HepG2 (cell line): ENCODE results near the gene EPB41. TPM values are rescaled to one million over a fixed set of nuclear protein-coding genes. Genes with fewer than 3 reads are reported as not detected.

ENCODE experiments used
- ATAC-seq: fragments of 200-7000 bp; cut with Tn5 transposase; 3 replicates; pipeline ENCODE4 v1.9.1; 2020; ENCODE audit warnings: mild to moderate bottlenecking, moderate library complexity
- BruUV-seq: library from RNA; stranded (reverse); fragments of 400-500 nt; replicated peaks from 2 replicates; lab custom pipeline; 2021; lab: Mats Ljungman, UMichigan
- CTCF ChIA-PET: fragments of 300-600 bp; formaldehyde crosslinking; extraction: SDS; loops from one replicate; lab custom pipeline; 2021; ENCODE audit warnings: low total read pairs, inconsistent platforms, low intra/inter-chr PET ratio; lab: Yijun Ruan, JAX
- POLR2A ChIA-PET: fragments of 350-600 bp; sonication (Branson Sonifier 250); formaldehyde crosslinking; loops from one replicate; lab custom pipeline; 2020; ENCODE audit warnings: antibody characterized with exemption, inconsistent platforms; lab: Yijun Ruan, JAX
- DNase-seq: peaks from one replicate; pipeline ENCODE4 v3.0.0-alpha.2; 2015; ENCODE audit warnings: low spot score
- FAIRE-seq: peaks from 3 replicates; lab custom pipeline; 2011; peaks lifted over from hg19 to GRCh38; lab: Jason Lieb, UNC
- H2AFZ ChIP-seq: one replicate; pipeline ENCODE4 v1.6.1; 2011; ENCODE audit warnings: low read length, inconsistent platforms
- H3K27ac ChIP-seq: fragments of 300-600 bp; 3 replicates; pipeline ENCODE4 v1.8.0; 2011; ENCODE audit warnings: mixed run types, mild to moderate bottlenecking, mixed read lengths, low read length, inconsistent platforms; ENCODE audit not compliant: insufficient read depth; ENCODE audit errors: extremely low read length
- H3K27me3 ChIP-seq, 2 experiments: fragments of 200-600 bp in 1 of 2; 2 replicates in 1 of 2; 3 replicates in 1 of 2; pipeline versions ENCODE4 v1.6.0 to v1.8.0; 2011; ENCODE audit warnings: low read length in 2 of 2, mild to moderate bottlenecking in 2 of 2, moderate library complexity in 2 of 2, inconsistent platforms in 1 of 2; ENCODE audit not compliant: insufficient read depth in 2 of 2, control insufficient read depth in 1 of 2
- H3K36me3 ChIP-seq, 2 experiments: fragments of 200-600 bp in 1 of 2; replicated peaks in 1 of 2; 2 replicates in 1 of 2; 3 replicates in 1 of 2; pipeline versions ENCODE4 v1.5.1 to v1.8.0; 2011; ENCODE audit warnings: low read length in 2 of 2, inconsistent platforms in 1 of 2; ENCODE audit not compliant: insufficient read depth in 2 of 2, control insufficient read depth in 1 of 2
- H3K4me1 ChIP-seq: 2 replicates; pipeline ENCODE4 v1.5.1; 2012; ENCODE audit warnings: low read length, inconsistent platforms; ENCODE audit not compliant: insufficient read depth
- H3K4me2 ChIP-seq: 2 replicates; pipeline ENCODE4 v1.6.0; 2011; ENCODE audit warnings: low read depth, low read length, inconsistent platforms
- H3K4me3 ChIP-seq, 3 experiments: fragments of 200-600 bp in 1 of 3; sonication (generic), shearing (Covaris generic) in 1 of 3; replicated peaks in 1 of 3; 2 replicates each; pipeline ENCODE4 v1.5.1; 2011 to 2016; ENCODE audit warnings: low read length in 3 of 3, inconsistent platforms in 2 of 3, low read depth in 2 of 3, mild to moderate bottlenecking in 2 of 3, control low read depth in 1 of 3, mixed read lengths in 1 of 3; ENCODE audit not compliant: insufficient read depth in 1 of 3
- H3K79me2 ChIP-seq: one replicate; pipeline ENCODE4 v1.6.1; 2011; ENCODE audit warnings: low read length, inconsistent platforms; ENCODE audit not compliant: insufficient read depth
- H3K9ac ChIP-seq: 2 replicates; pipeline ENCODE4 v1.6.0; 2011; ENCODE audit warnings: mild to moderate bottlenecking, low read depth, low read length, inconsistent platforms; ENCODE audit not compliant: insufficient read depth
- H3K9me3 ChIP-seq: 2 replicates; pipeline ENCODE4 v1.5.1; 2012; ENCODE audit warnings: mild to moderate bottlenecking, low read length
- H4K20me1 ChIP-seq: 2 replicates; pipeline ENCODE4 v1.6.0; 2011; ENCODE audit warnings: inconsistent platforms, mild to moderate bottlenecking, low read length, moderate library complexity; ENCODE audit not compliant: insufficient read depth
- CEBPB ChIP-seq: IDR thresholded peaks from 2 replicates; pipeline ENCODE4 v1.6.1; 2011; ENCODE audit warnings: low read depth, low read length, improper control_type of control experiment, borderline replicate concordance
- ESRRA ChIP-seq: sonication (generic); formaldehyde crosslinking; IDR thresholded peaks from 2 replicates; pipeline ENCODE4 v1.5.1; 2020; ENCODE audit warnings: mild to moderate bottlenecking, low read depth, missing genetic modification reagents
- GLI4 ChIP-seq: sonication (generic); formaldehyde crosslinking; IDR thresholded peaks from 2 replicates; pipeline ENCODE4 v1.5.1; 2020; ENCODE audit warnings: missing genetic modification reagents, mild to moderate bottlenecking, moderate library complexity, borderline replicate concordance
- HMGA1 ChIP-seq: sonication (generic); formaldehyde crosslinking; conservative IDR thresholded peaks from 2 replicates; pipeline ENCODE4 v1.4.0; 2020; ENCODE audit warnings: missing genetic modification reagents
- MAFF ChIP-seq: IDR thresholded peaks from 2 replicates; pipeline ENCODE4 v1.6.1; 2011; ENCODE audit warnings: low read depth, low read length, improper control_type of control experiment
- REPIN1 ChIP-seq: sonication (generic); formaldehyde crosslinking; IDR thresholded peaks from 2 replicates; pipeline ENCODE4 v1.8.0; 2022; ENCODE audit warnings: missing genetic modification reagents, low read depth, mild to moderate bottlenecking, borderline replicate concordance
- SNAPC5 ChIP-seq: sonication (generic); formaldehyde crosslinking; IDR thresholded peaks from 2 replicates; pipeline ENCODE4 v1.8.1; 2023; ENCODE audit warnings: mild to moderate bottlenecking, missing genetic modification reagents, borderline replicate concordance
- TBP ChIP-seq: sonication (generic); formaldehyde crosslinking; IDR thresholded peaks from 2 replicates; pipeline ENCODE4 v1.5.0; 2020; ENCODE audit warnings: missing genetic modification reagents
- TCF7 ChIP-seq: sonication (generic); IDR thresholded peaks from 2 replicates; pipeline ENCODE4 v1.6.1; 2016; ENCODE audit warnings: antibody characterized with exemption, low read depth
- ZNF235 ChIP-seq: sonication (generic); formaldehyde crosslinking; IDR thresholded peaks from 2 replicates; pipeline ENCODE4 v1.8.1; 2023; ENCODE audit warnings: mild to moderate bottlenecking, missing genetic modification reagents, borderline replicate concordance
- ZNF337 ChIP-seq: sonication (generic); formaldehyde crosslinking; IDR thresholded peaks from 2 replicates; pipeline ENCODE4 v1.5.1; 2020; ENCODE audit warnings: missing genetic modification reagents, low read depth, mild to moderate bottlenecking, borderline replicate concordance
- ZNF383 ChIP-seq: sonication (generic); formaldehyde crosslinking; IDR thresholded peaks from 2 replicates; pipeline ENCODE4 v1.4.0; 2020; ENCODE audit warnings: missing genetic modification reagents, mild to moderate bottlenecking, borderline replicate concordance
- ZNF552 ChIP-seq: sonication (generic); formaldehyde crosslinking; IDR thresholded peaks from 2 replicates; pipeline ENCODE4 v1.9.0; 2022; ENCODE audit warnings: missing genetic modification reagents, mild to moderate bottlenecking, borderline replicate concordance
- ZNF687 ChIP-seq: sonication (generic); formaldehyde crosslinking; IDR thresholded peaks from 2 replicates; pipeline ENCODE4 v1.5.1; 2020; ENCODE audit warnings: mild to moderate bottlenecking, missing genetic modification reagents, moderate library complexity
- in situ Hi-C: cut with HindIII; loops from 2 replicates; pipeline ENCODE4 v1.10.0; 2017; ENCODE audit warnings: low pct_unique_long_range_greater_than_20kb; ENCODE audit not compliant: extremely low pct_ligation_motif_present
- intact Hi-C: fragments of 100-400 bp; cut with micrococcal nuclease; formaldehyde crosslinking; loops from one replicate; pipeline ENCODE4 v1.10.0; 2022; ENCODE audit not compliant: unreplicated experiment
- polyA plus RNA-seq, 8 experiments: library from polyadenylated mRNA; depleted of rRNA in 3 of 8; stranded (reverse) in 7 of 8; unstranded in 1 of 8; fragments of >200 nt; fragmentation: Illumina TruSeq in 4 of 8; extraction: Trizol in 4 of 8; gene quantifications; 2 replicates each; pipeline versions ENCODE4 v1.2.1 to v1.2.3, GENCODE V29; 2011 to 2016; ENCODE audit warnings: low read depth in 4 of 8, missing spikeins in 1 of 8, mixed read lengths in 1 of 8; ENCODE audit not compliant: insufficient read depth in 1 of 8
- total RNA-seq, 5 experiments: library from RNA; depleted of rRNA; stranded (reverse); fragments of >200 nt; fragmentation: Illumina TruSeq; extraction: Trizol; gene quantifications; 2 replicates each; pipeline ENCODE4 v1.2.3, GENCODE V29; 2016; ENCODE audit warnings: low read depth in 1 of 5
- TF ChIP-seq, protein P1 (sequence below): sonication (generic); formaldehyde crosslinking; IDR thresholded peaks from 2 replicates; pipeline ENCODE4 v1.4.0; 2020; ENCODE audit warnings: mild to moderate bottlenecking, missing genetic modification reagents, borderline replicate concordance
- TF ChIP-seq, protein P2 (sequence below): IDR thresholded peaks from 2 replicates; pipeline ENCODE4 v1.6.1; 2012; ENCODE audit warnings: low read depth, low read length, improper control_type of control experiment

Gene EPB41
- total and polyA plus RNA-seq, 2 of the 13 experiments (the other 11 are each of a cell fraction or from before 2014, with no cell fraction given): 34.5 to 46.7 TPM

- TF ChIP-seq TBP (CRISPR knock-in tag) (no peak), HMGA1 (CRISPR knock-in tag) (no peak), ESRRA (CRISPR knock-in tag) (no peak), MAFF (no peak), REPIN1 (no peak), SNAPC5 (no peak), ZNF552 (no peak), ZNF687 (CRISPR knock-in tag) (no peak), TCF7 (no peak), CEBPB (no peak), GLI4 (CRISPR knock-in tag) (no peak), ZNF383 (CRISPR knock-in tag) (no peak), ZNF235 (CRISPR knock-in tag) (no peak), ZNF337 (no peak)
- TF ChIP-seq, protein P1, sequence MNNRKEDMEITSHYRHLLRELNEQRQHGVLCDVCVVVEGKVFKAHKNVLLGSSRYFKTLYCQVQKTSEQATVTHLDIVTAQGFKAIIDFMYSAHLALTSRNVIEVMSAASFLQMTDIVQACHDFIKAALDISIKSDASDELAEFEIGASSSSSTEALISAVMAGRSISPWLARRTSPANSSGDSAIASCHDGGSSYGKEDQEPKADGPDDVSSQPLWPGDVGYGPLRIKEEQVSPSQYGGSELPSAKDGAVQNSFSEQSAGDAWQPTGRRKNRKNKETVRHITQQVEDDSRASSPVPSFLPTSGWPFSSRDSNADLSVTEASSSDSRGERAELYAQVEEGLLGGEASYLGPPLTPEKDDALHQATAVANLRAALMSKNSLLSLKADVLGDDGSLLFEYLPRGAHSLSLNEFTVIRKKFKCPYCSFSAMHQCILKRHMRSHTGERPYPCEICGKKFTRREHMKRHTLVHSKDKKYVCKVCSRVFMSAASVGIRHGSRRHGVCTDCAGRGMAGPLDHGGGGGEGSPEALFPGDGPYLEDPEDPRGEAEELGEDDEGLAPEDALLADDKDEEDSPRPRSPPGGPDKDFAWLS: no peak
- TF ChIP-seq, protein P2, sequence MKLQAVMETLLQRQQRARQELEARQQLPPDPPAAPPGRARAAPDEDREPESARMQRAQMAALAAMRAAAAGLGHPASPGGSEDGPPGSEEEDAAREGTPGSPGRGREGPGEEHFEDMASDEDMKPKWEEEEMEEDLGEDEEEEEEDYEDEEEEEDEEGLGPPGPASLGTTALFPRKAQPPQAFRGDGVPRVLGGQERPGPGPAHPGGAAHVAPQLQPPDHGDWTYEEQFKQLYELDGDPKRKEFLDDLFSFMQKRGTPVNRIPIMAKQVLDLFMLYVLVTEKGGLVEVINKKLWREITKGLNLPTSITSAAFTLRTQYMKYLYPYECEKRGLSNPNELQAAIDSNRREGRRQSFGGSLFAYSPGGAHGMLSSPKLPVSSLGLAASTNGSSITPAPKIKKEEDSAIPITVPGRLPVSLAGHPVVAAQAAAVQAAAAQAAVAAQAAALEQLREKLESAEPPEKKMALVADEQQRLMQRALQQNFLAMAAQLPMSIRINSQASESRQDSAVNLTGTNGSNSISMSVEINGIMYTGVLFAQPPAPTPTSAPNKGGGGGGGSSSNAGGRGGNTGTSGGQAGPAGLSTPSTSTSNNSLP: no peak
- H3K9ac ChIP-seq: no peak overlapping the region
- in situ Hi-C loops: no loop called here
- POLR2A ChIA-PET: no interaction called here
- CTCF ChIA-PET: no interaction called here
- H3K4me3 ChIP-seq: no peak overlapping the region
- no peaks in the 10 kb centered on the region for H3K4me1 ChIP-seq
- no peaks in the 10 kb centered on the region for H3K27me3 ChIP-seq
- no peak for ATAC-seq
- H2AFZ ChIP-seq: no peak overlapping the region
- no peak overlapping the region for H3K4me2 ChIP-seq
- no peak for FAIRE-seq
- H3K36me3 ChIP-seq: peaks cover 0 to 2% of the 10 kb centered on the region in 2 experiments; a peak in 1 of 5 replicates
- H3K79me2 ChIP-seq: no peaks in the 10 kb centered on the region
- BruUV-seq: no TSS peak
- H3K27ac ChIP-seq: no peak overlapping the region
- no peaks in the 10 kb centered on the region for H4K20me1 ChIP-seq
- no peaks in the 10 kb centered on the region for H3K9me3 ChIP-seq
- intact Hi-C loops: no loop called here
- DNase-seq: no peak
These were observed 176.7 kb downstream of the EPB41 start for GRCh38 chr1:29090937-29091618.
